HG02642 (cell line): ENCODE results near the gene TMEM238L.
A peak's percentile ranks its signal among the peaks of the same experiment; 100 is the strongest.
"Not testable (repeated sequence)": the region's sequence is repeated elsewhere in the genome, so short reads cannot be mapped to it uniquely, and the experiment has no call there.

Source experiments
- ATAC-seq: cut with Tn5 transposase; IDR thresholded peaks from one replicate; pipeline ENCODE4 v1.9.1; 2021; ENCODE audit warnings: mild to moderate bottlenecking; ENCODE audit not compliant: unreplicated experiment, poor library complexity

The TMEM238L gene, protein sequence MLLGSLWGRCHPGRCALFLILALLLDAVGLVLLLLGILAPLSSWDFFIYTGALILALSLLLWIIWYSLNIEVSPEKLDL

GRCh38 chr17:10803830-10804475, at the start of gene TMEM238L:
Gene TMEM238L (minus strand): TSS chr17:10804099. CDS start chr17:10803963, 136 bp downstream.
- ATAC-seq, result no peak

GRCh38 chr17:10846636-10847035, 42.7 kb upstream of the TMEM238L start:
- ATAC-seq, result not testable (repeated sequence)

GRCh38 chr17:10845388-10845751, 41.5 kb upstream of the TMEM238L start:
- no peak for ATAC-seq

- peak; percentile 86 for ATAC-seq
Measured at GRCh38 chr17:10844621-10845387, 40.9 kb upstream of the TMEM238L start.

DNA sequence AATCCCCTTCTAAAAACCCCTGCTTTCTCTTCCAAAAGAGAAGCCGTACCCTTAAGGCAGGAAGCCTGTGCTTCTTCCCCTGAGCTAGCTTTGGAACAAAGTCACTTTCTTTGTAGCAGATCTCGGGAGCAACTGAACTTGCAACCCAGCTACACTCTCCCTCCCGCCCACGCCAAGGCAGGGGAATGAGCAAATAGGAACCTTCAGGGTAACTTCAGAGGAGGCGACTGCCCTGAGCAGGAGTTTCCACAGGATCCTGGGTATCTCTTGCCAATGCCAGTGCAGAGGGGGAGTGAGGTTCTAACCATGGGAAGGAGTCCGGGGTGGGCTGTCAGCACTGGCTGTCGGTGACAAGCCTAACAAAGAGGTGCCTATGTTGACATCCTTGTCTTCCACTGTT, 39.9 kb upstream of the TMEM238L start:
- no peak for ATAC-seq

GRCh38 chr17:10842658-10843057, 38.8 kb upstream of the TMEM238L start:
- ATAC-seq, result no peak

- no peak for ATAC-seq
Measured at GRCh38 chr17:10838682-10839081, 34.8 kb upstream of the TMEM238L start.

DNA sequence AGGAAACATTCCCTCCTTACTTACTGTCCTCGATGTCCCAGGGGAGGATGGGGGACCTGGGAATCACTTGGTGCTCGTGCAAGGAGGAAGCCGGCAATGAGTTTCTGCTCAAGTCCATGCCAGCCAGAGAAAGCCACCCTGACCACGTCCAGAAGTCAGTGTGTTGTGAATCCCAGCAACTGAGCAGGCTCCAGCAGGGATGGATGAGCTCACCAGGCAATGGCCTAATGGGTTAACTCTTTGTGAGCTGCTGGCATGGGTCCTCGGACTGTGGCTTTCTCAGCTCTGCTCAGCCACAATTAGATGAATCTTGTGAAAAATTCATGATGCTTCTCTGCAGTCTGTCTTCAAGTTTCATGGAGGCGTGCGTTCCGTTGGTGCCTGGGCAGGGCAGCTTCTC, 34.0 kb upstream of the TMEM238L start, which contains the start of gene PIRT:
PIRT (minus strand) TSS at position 167 of the 400 bp plus-strand sequence. CDS start 12,442 bp downstream, outside the sequence.
- ATAC-seq, result no peak

- ATAC-seq, result no peak
Measured at GRCh38 chr17:10836966-10837590, 33.2 kb upstream of the TMEM238L start.

DNA sequence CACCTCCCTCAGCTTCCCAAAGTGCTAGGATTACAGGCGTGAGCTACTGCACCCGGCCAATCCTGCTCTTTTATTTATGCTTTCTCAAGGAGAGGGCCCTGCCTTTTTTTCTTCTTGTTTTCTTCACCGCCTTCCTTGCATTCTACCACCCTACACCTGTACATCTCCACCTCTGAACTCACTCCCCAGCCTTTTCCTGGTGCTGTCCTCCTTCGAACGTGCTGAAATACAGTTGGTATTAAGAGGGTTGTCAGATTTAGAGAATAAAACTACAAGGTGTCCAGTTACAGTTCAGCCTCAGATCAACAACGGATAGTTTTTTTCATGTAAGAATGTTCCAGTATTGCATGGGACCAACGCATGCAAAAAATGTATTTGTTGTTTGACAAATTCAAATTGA, 32.2 kb upstream of the TMEM238L start:
- ATAC-seq, result no peak

DNA sequence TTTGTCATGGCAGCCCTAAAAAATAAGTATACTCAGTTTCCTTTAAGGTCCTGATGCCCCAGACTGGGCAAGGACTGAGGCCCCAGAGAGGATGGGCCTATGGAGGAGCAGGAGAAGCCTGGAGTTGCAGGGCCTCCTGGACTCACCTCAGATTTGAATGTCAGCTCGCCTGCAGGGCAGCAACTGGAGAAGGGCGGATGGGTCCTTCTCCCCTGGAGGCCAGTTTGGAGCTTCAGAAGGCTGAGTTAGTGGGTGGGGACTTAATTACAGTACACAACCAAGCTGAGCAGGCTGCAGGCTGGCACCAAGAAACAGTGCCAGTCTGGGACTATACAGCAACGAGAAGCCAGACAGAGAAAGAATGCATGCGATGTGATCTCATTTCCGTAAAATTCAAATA, 27.8 kb upstream of the TMEM238L start:
- no peak for ATAC-seq

- no peak for ATAC-seq
Measured at GRCh38 chr17:10827898-10828552, 24.1 kb upstream of the TMEM238L start.

- no peak for ATAC-seq
Measured at GRCh38 chr17:10824874-10825273, 21.0 kb upstream of the TMEM238L start.

DNA sequence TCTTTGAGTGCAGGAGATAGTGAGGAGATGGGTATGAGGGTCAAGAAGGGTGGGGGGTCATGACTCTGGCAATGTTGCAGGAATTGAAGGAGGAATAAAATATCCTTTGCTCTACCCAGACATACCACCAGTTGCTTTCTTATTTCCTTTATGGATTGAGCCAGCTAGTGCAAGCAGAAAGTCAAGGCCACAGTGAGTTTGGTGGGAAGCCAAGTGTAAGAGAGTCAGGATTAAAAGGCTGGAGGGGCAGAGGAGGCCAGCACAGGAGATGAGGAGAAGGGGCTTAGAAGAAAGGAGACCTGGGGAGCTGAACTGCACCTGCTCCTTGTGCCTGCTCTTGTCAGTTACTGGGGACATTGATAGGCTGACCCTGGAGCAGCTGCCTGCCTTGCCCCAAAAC, 17.9 kb upstream of the TMEM238L start:
- no peak for ATAC-seq

- no peak for ATAC-seq
Measured at GRCh38 chr17:10821054-10821453, 17.2 kb upstream of the TMEM238L start.

DNA sequence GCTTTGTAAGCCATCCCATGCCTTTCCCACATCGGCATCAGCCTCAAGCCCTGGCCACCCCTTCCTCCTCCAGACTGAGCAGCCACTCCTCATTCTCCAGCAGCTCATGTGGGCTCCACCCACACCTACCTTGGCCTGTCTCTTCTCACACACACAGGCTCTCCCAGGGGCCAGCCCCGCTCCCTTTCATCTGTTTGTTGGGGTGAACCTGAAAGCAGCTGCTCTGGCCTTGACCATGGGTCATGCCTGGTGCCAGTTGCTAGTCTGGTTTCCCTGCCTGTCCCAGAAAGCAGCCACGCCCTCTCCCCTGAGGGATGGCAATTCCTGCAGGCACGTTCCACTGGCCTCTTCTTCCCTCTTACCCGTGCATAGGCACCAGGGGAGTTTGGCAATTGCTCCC, 11.4 kb upstream of the TMEM238L start:
- no peak for ATAC-seq

DNA sequence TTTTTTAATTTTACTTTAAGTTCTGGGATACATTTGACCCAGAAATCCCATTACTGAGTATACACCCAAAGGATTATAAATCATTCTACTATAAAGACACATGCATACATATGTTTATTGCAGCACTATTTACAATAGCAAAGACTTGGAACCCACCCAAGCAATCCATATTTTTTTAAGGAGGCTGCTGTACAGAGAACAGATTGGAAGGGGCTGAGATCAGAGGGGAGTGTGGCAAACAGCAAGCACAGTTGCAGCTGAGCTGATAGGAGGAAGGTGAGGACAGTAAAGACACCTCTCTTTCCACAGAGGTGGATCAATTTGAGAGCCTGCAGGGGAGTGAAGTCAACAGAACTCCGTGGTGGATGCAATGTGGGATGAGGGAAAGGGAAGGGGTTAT, 10.2 kb upstream of the TMEM238L start:
- ATAC-seq, result no peak

- ATAC-seq, result no peak
Measured at GRCh38 chr17:10812674-10813073, 8.8 kb upstream of the TMEM238L start.

DNA sequence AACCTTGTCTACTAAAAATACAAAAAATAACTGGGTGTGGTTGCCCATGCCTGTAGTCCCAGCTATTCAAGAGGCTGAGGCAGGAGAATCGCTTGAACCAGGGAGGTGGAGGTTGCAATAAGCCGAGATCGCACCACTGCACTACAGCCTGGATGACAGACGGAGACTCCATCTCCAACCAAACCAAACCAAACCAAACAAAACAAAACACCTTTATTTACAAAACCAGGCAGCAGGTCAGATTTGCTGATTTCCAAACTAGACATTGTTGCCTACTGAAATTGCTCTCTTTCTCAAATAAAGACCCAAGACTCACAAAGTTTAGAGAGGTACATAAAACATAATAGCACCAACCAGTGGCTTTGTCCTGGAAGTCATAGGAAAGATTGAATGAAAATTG, 5.7 kb upstream of the TMEM238L start:
- no peak for ATAC-seq

GRCh38 chr17:10807704-10808128, 3.8 kb upstream of the TMEM238L start:
- no peak for ATAC-seq
